HFFc6 (cell line): ENCODE results near the gene MAP1S. TPM values are rescaled to one million over a fixed set of nuclear protein-coding genes. Genes with fewer than 3 reads are reported as not detected.

Experiments used
- total RNA-seq, 6 experiments: library from RNA; stranded (reverse); fragmentation: NEBNext Ultra II Directional; extraction: Animal tissue kit (Norgen Biotek cat#: 25700); gene quantifications; 2 replicates in 1 of 6; 3 replicates in 5 of 6; pipeline ENCODE4 v1.2.3, GENCODE V29; 2021

The MAP1S gene
- total RNA-seq, 6 experiments from 2014 or later: 56.0 to 77.9 (median 68.2) TPM

Other genes starting within 250 kb of the MAP1S start
- gene SLC27A1, start 249.0 kb upstream of the MAP1S start, total RNA-seq: 10 to 100 TPM; 11.5 to 14.9 (median 13.6) TPM
- 100 to 1,000 TPM in 1 of 6 experiments, 10 to 100 TPM in 5; 90.6 to 101 (median 95.2) TPM for gene PGLS, start 207.8 kb upstream of the MAP1S start, total RNA-seq
- 100 to 1,000 TPM; 102 to 115 (median 106) TPM for gene COLGALT1, start 163.8 kb upstream of the MAP1S start, total RNA-seq
- gene UNC13A, start 31.1 kb upstream of the MAP1S start, total RNA-seq: under 1 TPM; 0.07 to 0.71 (median 0.21) TPM
- gene FCHO1, start 32.0 kb downstream of the MAP1S start, total RNA-seq: 1 to 10 TPM in 1 of 6 experiments, under 1 TPM in 5; 0.31 to 1.1 (median 0.40) TPM
- gene B3GNT3, start 75.7 kb downstream of the MAP1S start, total RNA-seq: not detected
- not detected for gene INSL3, start 102.0 kb downstream of the MAP1S start, total RNA-seq
- under 1 TPM; 0.30 to 1.00 (median 0.40) TPM for gene JAK3, start 128.5 kb downstream of the MAP1S start, total RNA-seq
- 1,000 to 10,000 TPM; 1,774 to 2,038 (median 1,892) TPM for gene RPL18A, start 140.4 kb downstream of the MAP1S start, total RNA-seq
- gene SLC5A5, start 152.5 kb downstream of the MAP1S start, total RNA-seq: not detected
- 100 to 1,000 TPM in 4 of 6 experiments, 10 to 100 TPM in 2; 86.3 to 115 (median 103) TPM for gene CCDC124, start 213.5 kb downstream of the MAP1S start, total RNA-seq
- gene KCNN1, start 247.6 kb downstream of the MAP1S start, total RNA-seq: not detected